ENCODE results near the gene RFX3.

Gene RFX3

GRCh38 chr9:3434594-3434993 lies 91.2 kb downstream of the RFX3 start:
- in situ Hi-C loops (cut with HindIII; ENCODE audit: low sequenced_read_pairs) = no loop called here
- DNase-seq (ENCODE audit: low read depth, low spot score) = no peak
- no peak for TF ChIP-seq CTCF (IDR thresholded peaks at IDR 0.05; ENCODE audit: low read depth, low read length)
- no peak overlapping the region for H3K4me3 ChIP-seq (ENCODE audit: low read depth, low read length)

- H3K4me3 ChIP-seq (ENCODE audit: low read depth, low read length) = no peak overlapping the region
- TF ChIP-seq CTCF (IDR thresholded peaks at IDR 0.05; ENCODE audit: low read depth, low read length) = no peak
- no peak for DNase-seq (ENCODE audit: low read depth, low spot score)
- in situ Hi-C loops (cut with HindIII; ENCODE audit: low sequenced_read_pairs) = no loop called here
Measured at GRCh38 chr9:3433754-3434153, 92.0 kb downstream of the RFX3 start.

- in situ Hi-C loops (cut with HindIII; ENCODE audit: low sequenced_read_pairs) = no loop called here
- no peak for TF ChIP-seq CTCF (IDR thresholded peaks at IDR 0.05; ENCODE audit: low read depth, low read length)
- DNase-seq (ENCODE audit: low read depth, low spot score) = no peak
- no peak overlapping the region for H3K4me3 ChIP-seq (ENCODE audit: low read depth, low read length)
Measured at GRCh38 chr9:3433066-3433465, 92.7 kb downstream of the RFX3 start.

GRCh38 chr9:3431890-3432289 lies 93.9 kb downstream of the RFX3 start:
- no peak for TF ChIP-seq CTCF (IDR thresholded peaks at IDR 0.05; ENCODE audit: low read depth, low read length)
- DNase-seq (ENCODE audit: low read depth, low spot score) = no peak
- H3K4me3 ChIP-seq (ENCODE audit: low read depth, low read length) = no peak overlapping the region
- in situ Hi-C loops (cut with HindIII; ENCODE audit: low sequenced_read_pairs) = no loop called here

- in situ Hi-C loops (cut with HindIII; ENCODE audit: low sequenced_read_pairs) = no loop called here
- no peak overlapping the region for H3K4me3 ChIP-seq (ENCODE audit: low read depth, low read length)
- DNase-seq (ENCODE audit: low read depth, low spot score) = no peak
- no peak for TF ChIP-seq CTCF (IDR thresholded peaks at IDR 0.05; ENCODE audit: low read depth, low read length)
Measured at GRCh38 chr9:3419893-3420292, 105.9 kb downstream of the RFX3 start.

- in situ Hi-C loops (cut with HindIII; ENCODE audit: low sequenced_read_pairs) = no loop called here
- H3K4me3 ChIP-seq (ENCODE audit: low read depth, low read length) = no peak overlapping the region
- no peak for DNase-seq (ENCODE audit: low read depth, low spot score)
- no peak for TF ChIP-seq CTCF (IDR thresholded peaks at IDR 0.05; ENCODE audit: low read depth, low read length)
Measured at GRCh38 chr9:3415906-3416305, 109.9 kb downstream of the RFX3 start.

GRCh38 chr9:3413984-3414383 lies 111.8 kb downstream of the RFX3 start:
- DNase-seq (ENCODE audit: low read depth, low spot score) = no peak
- in situ Hi-C loops (cut with HindIII; ENCODE audit: low sequenced_read_pairs) = no loop called here
- TF ChIP-seq CTCF (IDR thresholded peaks at IDR 0.05; ENCODE audit: low read depth, low read length) = no peak
- H3K4me3 ChIP-seq (ENCODE audit: low read depth, low read length) = no peak overlapping the region

Measured in astrocyte of the spinal cord (primary cell).